Measurements from ENCODE around the gene COMMD1. TPM values are rescaled to one million over a fixed set of nuclear protein-coding genes. Genes with fewer than 3 reads are reported as not detected.

Gene COMMD1
- total and polyA plus RNA-seq, 3 donors from 2014 or later = 61.7 to 87.9 (median 85.2) TPM

- no peak for DNase-seq
- Histone ChIP-seq H3K27ac (no peak overlapping the region), H3K9me3 (no peaks in the 10 kb centered on the region), H3K36me3 (ENCODE audit: low read depth, missing control alignments) (no peaks in the 10 kb centered on the region), H3K4me1 (no peaks in the 10 kb centered on the region), H3K27me3 (no peaks in the 10 kb centered on the region), H3K4me3 (no peak overlapping the region)
- 92 to 97% methylated on average over 5 of the region's 5 CpGs for WGBS, 2 donors
- TF ChIP-seq, protein P1, sequence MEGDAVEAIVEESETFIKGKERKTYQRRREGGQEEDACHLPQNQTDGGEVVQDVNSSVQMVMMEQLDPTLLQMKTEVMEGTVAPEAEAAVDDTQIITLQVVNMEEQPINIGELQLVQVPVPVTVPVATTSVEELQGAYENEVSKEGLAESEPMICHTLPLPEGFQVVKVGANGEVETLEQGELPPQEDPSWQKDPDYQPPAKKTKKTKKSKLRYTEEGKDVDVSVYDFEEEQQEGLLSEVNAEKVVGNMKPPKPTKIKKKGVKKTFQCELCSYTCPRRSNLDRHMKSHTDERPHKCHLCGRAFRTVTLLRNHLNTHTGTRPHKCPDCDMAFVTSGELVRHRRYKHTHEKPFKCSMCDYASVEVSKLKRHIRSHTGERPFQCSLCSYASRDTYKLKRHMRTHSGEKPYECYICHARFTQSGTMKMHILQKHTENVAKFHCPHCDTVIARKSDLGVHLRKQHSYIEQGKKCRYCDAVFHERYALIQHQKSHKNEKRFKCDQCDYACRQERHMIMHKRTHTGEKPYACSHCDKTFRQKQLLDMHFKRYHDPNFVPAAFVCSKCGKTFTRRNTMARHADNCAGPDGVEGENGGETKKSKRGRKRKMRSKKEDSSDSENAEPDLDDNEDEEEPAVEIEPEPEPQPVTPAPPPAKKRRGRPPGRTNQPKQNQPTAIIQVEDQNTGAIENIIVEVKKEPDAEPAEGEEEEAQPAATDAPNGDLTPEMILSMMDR (IDR thresholded peaks at IDR 0.05) = no peak
- TF ChIP-seq POLR2A (IDR thresholded peaks at IDR 0.05) = no peak
- intact Hi-C loops (cut with DNase I; ENCODE audit: low total_unique reads) = no loop called here
Measured at GRCh38 chr2:62140426-62141141, 235.1 kb downstream of the COMMD1 start.

DNA sequence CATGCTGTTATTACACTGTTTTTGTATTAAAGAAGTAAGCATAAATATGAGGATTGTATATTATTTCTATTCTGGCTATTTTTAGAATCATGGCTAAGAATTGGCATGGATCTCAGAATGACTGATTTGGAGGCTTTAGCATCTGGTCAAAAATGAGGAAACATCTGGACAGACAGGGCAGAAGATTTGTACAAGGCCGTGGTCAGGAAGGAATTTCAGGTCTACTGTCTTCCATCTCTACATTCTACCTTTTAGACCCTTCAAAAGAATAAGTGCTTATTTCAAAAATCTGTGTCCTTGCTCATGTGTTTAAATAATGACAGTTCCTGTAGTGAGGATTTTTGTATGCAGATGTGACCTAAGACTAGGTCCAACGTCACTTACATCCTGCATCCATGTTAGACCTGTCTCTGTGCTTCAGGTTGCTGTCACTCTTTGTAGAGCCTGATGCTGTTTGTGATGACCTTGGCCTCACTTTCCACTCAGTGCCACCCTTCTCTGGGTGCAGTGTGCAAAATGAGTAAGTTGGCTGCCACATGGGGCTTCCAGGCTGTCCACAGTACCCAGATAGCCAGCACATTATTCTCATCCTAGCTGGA is 235.8 kb downstream of the COMMD1 start:
- TF ChIP-seq, protein P1 (IDR thresholded peaks at IDR 0.05) = no peak
- TF ChIP-seq POLR2A (IDR thresholded peaks at IDR 0.05) = no peak
- intact Hi-C loops (cut with DNase I; ENCODE audit: low total_unique reads) = no loop called here
- WGBS, 2 donors = 66 to 77% methylated on average over 2 of the region's 2 CpGs

GRCh38 chr2:62142054-62142453 is 236.6 kb downstream of the COMMD1 start:
- 75 to 87% methylated on average over 4 of the region's 4 CpGs for WGBS, 2 donors
- DNase-seq = no peak
- H3K9me3 ChIP-seq = no peaks in the 10 kb centered on the region
- intact Hi-C loops (cut with DNase I; ENCODE audit: low total_unique reads) = no loop called here
- H3K27me3 ChIP-seq = no peaks in the 10 kb centered on the region
- no peak overlapping the region for H3K27ac ChIP-seq
- no peaks in the 10 kb centered on the region for H3K36me3 ChIP-seq (ENCODE audit: low read depth, missing control alignments)
- no peak for TF ChIP-seq POLR2A (IDR thresholded peaks at IDR 0.05)
- no peaks in the 10 kb centered on the region for H3K4me1 ChIP-seq
- no peak overlapping the region for H3K4me3 ChIP-seq

More for the DNA sequence above, 235.8 kb downstream of the COMMD1 start:
- Histone ChIP-seq H3K9me3 (no peaks in the 10 kb centered on the region), H3K27me3 (no peaks in the 10 kb centered on the region), H3K4me1 (no peaks in the 10 kb centered on the region), H3K27ac (no peak overlapping the region), H3K36me3 (ENCODE audit: low read depth, missing control alignments) (no peaks in the 10 kb centered on the region), H3K4me3 (no peak overlapping the region)
- DNase-seq = no peak

DNA sequence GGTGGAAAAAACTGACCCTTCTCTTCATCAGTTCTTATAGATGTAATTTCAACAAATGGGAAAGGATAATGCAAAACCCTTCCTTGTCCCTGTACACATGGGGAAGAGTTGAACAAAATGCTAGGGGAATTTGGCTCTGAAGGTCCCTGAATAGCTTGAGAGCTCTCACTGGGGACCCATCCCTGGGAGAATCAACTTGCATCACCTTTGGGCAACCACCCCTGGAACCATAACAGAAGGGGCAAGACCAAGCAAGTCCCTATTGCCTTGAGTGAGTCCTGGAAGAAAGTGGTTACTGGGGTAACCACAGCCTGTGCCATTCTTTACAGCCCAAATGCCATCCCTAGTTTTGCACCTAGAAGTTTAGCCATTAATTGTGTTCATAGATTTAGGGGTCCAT is 238.2 kb downstream of the COMMD1 start:
- no peak for TF ChIP-seq POLR2A (IDR thresholded peaks at IDR 0.05)
- TF ChIP-seq, protein P1 (IDR thresholded peaks at IDR 0.05) = no peak
- no peaks in the 10 kb centered on the region for H3K27me3 ChIP-seq

DNA sequence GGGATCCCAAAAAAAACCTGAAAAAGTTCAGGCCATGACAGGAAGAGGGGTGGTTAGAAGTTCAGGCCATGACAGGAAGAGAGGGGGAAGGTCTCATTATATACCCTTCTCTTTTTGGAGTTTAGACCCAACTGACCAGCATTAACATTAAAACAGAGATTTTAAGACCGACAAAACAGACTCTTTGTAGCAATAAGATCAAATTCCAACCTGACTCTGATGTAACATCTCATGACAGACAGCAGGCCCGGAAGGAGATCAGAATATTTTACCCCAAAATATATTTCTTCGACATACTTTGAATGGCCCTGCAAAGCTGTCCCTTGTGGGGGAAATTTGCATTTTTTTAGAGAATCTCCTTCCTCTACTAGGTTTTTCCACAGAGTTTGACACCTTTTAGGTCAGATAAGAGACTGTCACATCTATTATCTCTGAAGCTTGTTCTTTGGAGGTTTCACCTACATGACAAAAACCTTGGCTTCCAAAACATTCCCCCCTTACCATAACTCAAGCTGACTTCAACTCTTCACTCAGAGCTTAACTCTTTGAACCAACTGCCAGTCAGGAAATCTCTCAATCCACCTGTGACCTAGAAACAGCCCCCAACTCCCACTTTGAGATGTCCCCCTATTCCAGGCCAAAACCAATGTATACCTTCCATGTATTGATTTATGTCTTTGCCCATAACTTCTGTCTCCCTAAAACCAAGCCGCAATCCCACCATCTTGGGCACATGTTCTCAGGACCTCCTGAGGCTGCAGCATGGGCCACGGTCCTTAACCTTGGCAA is 239.4 kb downstream of the COMMD1 start:
- Histone ChIP-seq H3K27ac (no peak overlapping the region), H3K27me3 (no peaks in the 10 kb centered on the region), H3K9me3 (no peaks in the 10 kb centered on the region), H3K4me1 (no peaks in the 10 kb centered on the region), H3K4me3 (no peak overlapping the region), H3K36me3 (ENCODE audit: low read depth, missing control alignments) (no peaks in the 10 kb centered on the region)
- intact Hi-C loops (cut with DNase I; ENCODE audit: low total_unique reads) = no loop called here
- no peak for DNase-seq
- WGBS, 2 donors = 94 to 98% methylated on average over 5 of the region's 5 CpGs
- no peak for TF ChIP-seq POLR2A (IDR thresholded peaks at IDR 0.05)
- TF ChIP-seq, protein P1 (IDR thresholded peaks at IDR 0.05) = no peak

More for the DNA sequence above, 238.2 kb downstream of the COMMD1 start:
- H3K36me3 ChIP-seq (ENCODE audit: low read depth, missing control alignments) = no peaks in the 10 kb centered on the region
- H3K9me3 ChIP-seq = no peaks in the 10 kb centered on the region
- intact Hi-C loops (cut with DNase I; ENCODE audit: low total_unique reads) = no loop called here
- DNase-seq = no peak
- no peak overlapping the region for H3K4me3 ChIP-seq
- H3K4me1 ChIP-seq = no peaks in the 10 kb centered on the region
- no peak overlapping the region for H3K27ac ChIP-seq
